A549 (cell line): ENCODE data around the gene IRX5. TPM values are rescaled to one million over a fixed set of nuclear protein-coding genes. Genes with fewer than 3 reads are reported as not detected.

Experiments
- ATAC-seq, 2 experiments: fragments of 200-7000 bp in 1 of 2; fragments of >200 bp in 1 of 2; cut with Nextera tagmentation in 1 of 2; cut with Tn5 transposase in 1 of 2; 3 replicates each; pipeline versions ENCODE4 v1.8.0 to v1.9.1; 2018 to 2020; ENCODE audit warnings: mild to moderate bottlenecking in 1 of 2, moderate library complexity in 1 of 2
- CTCF ChIA-PET: fragments of 300-600 bp; sonication (Branson Sonifier 250); formaldehyde crosslinking; extraction: SDS; loops from one replicate; lab custom pipeline; 2021; ENCODE audit warnings: antibody characterized with exemption, inconsistent platforms; lab: Yijun Ruan, JAX
- POLR2A ChIA-PET: fragments of 350-600 bp; formaldehyde crosslinking; extraction: SDS; loops from one replicate; lab custom pipeline; 2021; ENCODE audit warnings: antibody characterized with exemption, inconsistent platforms; lab: Yijun Ruan, JAX
- DNase-seq, 2 experiments: peaks; one replicate each; pipeline versions ENCODE4 v3.0.0 to v3.0.0-alpha.2; 2011 to 2016; ENCODE audit warnings: low read depth in 1 of 2, low spot score in 1 of 2
- FAIRE-seq: peaks from 2 replicates; lab custom pipeline; 2011; peaks lifted over from hg19 to GRCh38; lab: Jason Lieb, UNC
- H3K27ac ChIP-seq, 2 experiments: fragments of >200 bp; sonication (Bioruptor Twin); formaldehyde crosslinking; 3 replicates each; pipeline ENCODE4 v1.5.1; 2016 to 2017
- H3K4me1 ChIP-seq: fragments of >200 bp; sonication (Bioruptor Twin); formaldehyde crosslinking; 3 replicates; pipeline ENCODE4 v1.6.1; 2016
- H3K4me2 ChIP-seq: fragments of >200 bp; sonication (Bioruptor Twin); formaldehyde crosslinking; 3 replicates; pipeline ENCODE4 v1.6.1; 2016
- H3K4me3 ChIP-seq: fragments of >200 bp; sonication (Bioruptor Twin); formaldehyde crosslinking; 3 replicates; pipeline ENCODE4 v1.5.1; 2016
- H3K9me3 ChIP-seq: fragments of >200 bp; sonication (Bioruptor Twin); formaldehyde crosslinking; 3 replicates; pipeline ENCODE4 v1.6.1; 2016
- CBX2 ChIP-seq: fragments of 200-600 bp; sonication (generic); IDR thresholded peaks from 2 replicates; pipeline ENCODE4 v1.6.1; 2016; ENCODE audit warnings: low read depth, mild to moderate bottlenecking, borderline replicate concordance
- CBX8 ChIP-seq: fragments of 200-600 bp; sonication (generic); IDR thresholded peaks from 2 replicates; pipeline ENCODE4 v1.6.1; 2016
- CEBPB ChIP-seq, 2 experiments: fragments of >200 bp in 1 of 2; sonication (Bioruptor Twin) in 1 of 2; formaldehyde crosslinking in 1 of 2; IDR thresholded peaks; 2 replicates each; pipeline ENCODE4 v1.6.1; 2012 to 2016
- CHD2 ChIP-seq: fragments of 150-350 bp; IDR thresholded peaks from 2 replicates; pipeline ENCODE4 v1.6.1; 2014; ENCODE audit warnings: low read length; ENCODE audit not compliant: partially characterized antibody
- CHD4 ChIP-seq: fragments of 200-600 bp; sonication (generic); IDR thresholded peaks from 2 replicates; pipeline ENCODE4 v1.6.1; 2016; ENCODE audit warnings: antibody characterized with exemption, mild to moderate bottlenecking, borderline replicate concordance
- CTCF ChIP-seq: fragments of >200 bp; sonication (Bioruptor Twin); formaldehyde crosslinking; IDR thresholded peaks from 3 replicates; pipeline ENCODE4 v1.5.1; 2016
- E2F6 ChIP-seq: IDR thresholded peaks from 2 replicates; pipeline ENCODE4 v1.6.1; 2012; ENCODE audit warnings: low read depth, borderline replicate concordance
- EHMT2 ChIP-seq: fragments of 200-600 bp; sonication (generic); IDR thresholded peaks from 2 replicates; pipeline ENCODE4 v1.6.1; 2016; ENCODE audit warnings: antibody characterized with exemption, low read depth, mild to moderate bottlenecking, moderate library complexity
- HDAC2 ChIP-seq: fragments of 200-600 bp; sonication (generic); IDR thresholded peaks from 2 replicates; pipeline ENCODE4 v1.6.1; 2016
- HOXA7 ChIP-seq: fragments of 250-450 bp; sonication (Bioruptor Pico); IDR thresholded peaks from 2 replicates; pipeline ENCODE4 v1.5.0; 2020; ENCODE audit warnings: mild to moderate bottlenecking, moderate library complexity
- JUN ChIP-seq, 2 experiments: fragments of >200 bp; sonication (Bioruptor Twin); formaldehyde crosslinking; IDR thresholded peaks; 2 replicates in 1 of 2; 3 replicates in 1 of 2; pipeline ENCODE4 v1.6.1; 2016 to 2017
- KDM1A ChIP-seq: fragments of 200-600 bp; sonication (generic); IDR thresholded peaks from 2 replicates; pipeline ENCODE4 v1.6.1; 2016; ENCODE audit warnings: low read depth, mild to moderate bottlenecking
- KDM5A ChIP-seq: fragments of 200-600 bp; sonication (generic); IDR thresholded peaks from 2 replicates; pipeline ENCODE4 v1.6.1; 2016; ENCODE audit warnings: antibody characterized with exemption, mild to moderate bottlenecking
- MAFK ChIP-seq: fragments of 450-650 bp; IDR thresholded peaks from 2 replicates; pipeline ENCODE4 v1.6.1; 2014; ENCODE audit not compliant: partially characterized antibody
- NFE2L2 ChIP-seq: fragments of 150-350 bp; conservative IDR thresholded peaks from 2 replicates; pipeline ENCODE4 v1.6.1; 2014; ENCODE audit warnings: low read length
- POLR2AphosphoS2 ChIP-seq: conservative IDR thresholded peaks from 2 replicates; pipeline ENCODE4 v1.6.1; 2012; ENCODE audit warnings: low read length, improper control_type of control experiment, inconsistent platforms
- ZSCAN20 ChIP-seq: fragments of 250-450 bp; sonication (Bioruptor Pico); IDR thresholded peaks from 2 replicates; pipeline ENCODE4 v1.8.0; 2022; ENCODE audit warnings: mild to moderate bottlenecking, moderate library complexity
- WGBS: methylation state at CpG from one replicate; pipeline ENCODE4 v1.1.6; 2017; ENCODE audit errors: missing lambda C conversion rate; 5-methylcytosine and 5-hydroxymethylcytosine counted together
- polyA plus RNA-seq, 4 experiments: library from polyadenylated mRNA; depleted of rRNA in 3 of 4; stranded (reverse); fragments of >200 nt; fragmentation: RNase III in 1 of 4; extraction: RNeasy Plus Mini Kit Qiagen cat#74134 plus additional on column Dnase treatment in 1 of 4; gene quantifications; 2 replicates in 3 of 4; 3 replicates in 1 of 4; pipeline ENCODE4 v1.2.3, GENCODE V29; 2011 to 2017
- TF ChIP-seq, protein P1 (sequence below): fragments of 150-350 bp; IDR thresholded peaks from 2 replicates; pipeline ENCODE4 v1.6.1; 2014; ENCODE audit warnings: low read depth, mild to moderate bottlenecking, low read length
- TF ChIP-seq, protein P2 (sequence below): fragments of 250-450 bp; sonication (Bioruptor Pico); IDR thresholded peaks from 2 replicates; pipeline ENCODE4 v1.5.0; 2021; ENCODE audit warnings: mild to moderate bottlenecking, moderate library complexity, borderline replicate concordance
- TF ChIP-seq, protein P3 (sequence below): IDR thresholded peaks from 2 replicates; pipeline ENCODE4 v1.6.1; 2012

The IRX5 gene
- polyA plus RNA-seq, 2 of the 4 experiments (the other 2 are of a cell fraction) = 0.67 to 0.88 TPM

DNA sequence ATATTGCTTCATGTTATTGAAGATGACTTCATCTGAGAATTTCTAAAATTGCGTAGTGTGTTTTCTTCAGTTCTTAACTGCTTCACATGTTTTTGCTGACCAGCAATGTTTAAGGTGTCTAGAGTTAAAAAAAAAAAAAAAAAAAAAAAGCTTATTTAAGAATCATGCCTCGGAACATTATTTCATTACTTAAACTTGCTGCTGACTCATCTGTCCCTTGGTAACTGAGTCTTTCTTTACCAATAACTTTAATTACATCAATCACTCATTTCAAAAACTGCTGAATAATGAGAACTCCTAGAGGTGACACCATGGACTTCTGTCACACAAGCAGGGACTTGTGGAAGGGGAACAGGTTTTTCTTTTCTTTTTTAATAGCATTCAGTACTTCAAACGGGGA, 16.2 kb downstream of the IRX5 start:
- Histone ChIP-seq H3K27ac (no peak overlapping the region), H3K4me3 (no peak overlapping the region), H3K4me2 (no peak overlapping the region), H3K4me1 (no peaks in the 10 kb centered on the region), H3K9me3 (peaks cover 6% of the 10 kb centered on the region; the same call in 1 of the 3 replicates)
- WGBS = 38% methylated on average over 3 of the region's 3 CpGs
- TF ChIP-seq CHD4 (no peak), MAFK (peak; percentile 59)
- DNase-seq = no peak
- ChIA-PET CTCF (interaction anchor here (1.1 to 3.1 kb wide), 6 partner anchors 9 to 1173 kb away, joined by 4 to 23 read pairs (median 4); partner anchors contain the start of gene IRX5), POLR2A (no interaction called here)
- no peak for FAIRE-seq
- ATAC-seq = no peak

GRCh38 chr16:54947616-54948015, 17.0 kb downstream of the IRX5 start:
- Histone ChIP-seq H3K27ac (no peak overlapping the region), H3K4me2 (no peak overlapping the region), H3K4me1 (no peaks in the 10 kb centered on the region)
- DNase-seq = no peak
- 52% methylated on average over 3 of the region's 3 CpGs for WGBS
- CTCF ChIA-PET = interaction anchor here (1.1 to 3.1 kb wide), 5 partner anchors 10 to 665 kb away, joined by 3 to 23 read pairs (median 4); no protein-coding TSS in a partner anchor
- TF ChIP-seq HDAC2 (no peak), CTCF (no peak), HOXA7 (no peak), POLR2AphosphoS2 (no peak), CHD2 (no peak), KDM1A (no peak), E2F6 (no peak), CEBPB (IDR thresholded peaks at IDR 0.05) (no peak), KDM5A (no peak), CHD4 (no peak), ZSCAN20 (CRISPR knock-in tag) (no peak), NFE2L2 (no peak), CBX8 (no peak), JUN (IDR thresholded peaks at IDR 0.05) (no peak), CBX2 (no peak), EHMT2 (no peak)
- TF ChIP-seq, protein P1, sequence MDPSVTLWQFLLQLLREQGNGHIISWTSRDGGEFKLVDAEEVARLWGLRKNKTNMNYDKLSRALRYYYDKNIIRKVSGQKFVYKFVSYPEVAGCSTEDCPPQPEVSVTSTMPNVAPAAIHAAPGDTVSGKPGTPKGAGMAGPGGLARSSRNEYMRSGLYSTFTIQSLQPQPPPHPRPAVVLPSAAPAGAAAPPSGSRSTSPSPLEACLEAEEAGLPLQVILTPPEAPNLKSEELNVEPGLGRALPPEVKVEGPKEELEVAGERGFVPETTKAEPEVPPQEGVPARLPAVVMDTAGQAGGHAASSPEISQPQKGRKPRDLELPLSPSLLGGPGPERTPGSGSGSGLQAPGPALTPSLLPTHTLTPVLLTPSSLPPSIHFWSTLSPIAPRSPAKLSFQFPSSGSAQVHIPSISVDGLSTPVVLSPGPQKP = no peak
- TF ChIP-seq, protein P2, sequence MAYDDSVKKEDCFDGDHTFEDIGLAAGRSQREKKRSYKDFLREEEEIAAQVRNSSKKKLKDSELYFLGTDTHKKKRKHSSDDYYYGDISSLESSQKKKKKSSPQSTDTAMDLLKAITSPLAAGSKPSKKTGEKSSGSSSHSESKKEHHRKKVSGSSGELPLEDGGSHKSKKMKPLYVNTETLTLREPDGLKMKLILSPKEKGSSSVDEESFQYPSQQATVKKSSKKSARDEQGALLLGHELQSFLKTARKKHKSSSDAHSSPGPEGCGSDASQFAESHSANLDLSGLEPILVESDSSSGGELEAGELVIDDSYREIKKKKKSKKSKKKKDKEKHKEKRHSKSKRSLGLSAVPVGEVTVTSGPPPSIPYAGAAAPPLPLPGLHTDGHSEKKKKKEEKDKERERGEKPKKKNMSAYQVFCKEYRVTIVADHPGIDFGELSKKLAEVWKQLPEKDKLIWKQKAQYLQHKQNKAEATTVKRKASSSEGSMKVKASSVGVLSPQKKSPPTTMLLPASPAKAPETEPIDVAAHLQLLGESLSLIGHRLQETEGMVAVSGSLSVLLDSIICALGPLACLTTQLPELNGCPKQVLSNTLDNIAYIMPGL (CRISPR knock-in tag) = no peak
- TF ChIP-seq, protein P3, sequence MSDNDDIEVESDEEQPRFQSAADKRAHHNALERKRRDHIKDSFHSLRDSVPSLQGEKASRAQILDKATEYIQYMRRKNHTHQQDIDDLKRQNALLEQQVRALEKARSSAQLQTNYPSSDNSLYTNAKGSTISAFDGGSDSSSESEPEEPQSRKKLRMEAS = no peak
- TF ChIP-seq, all 56 proteins: peak for 0
- Histone ChIP-seq H3K9me3 (peaks cover 6% of the 10 kb centered on the region; the same call in 1 of the 3 replicates), H3K4me3 (no peak overlapping the region)
- ATAC-seq (no peak), FAIRE-seq (no peak)
- POLR2A ChIA-PET = no interaction called here
